CD4-positive, alpha-beta T cell treated with Interleukin-1 beta for 1 hour (primary cell): ENCODE measurements around the gene CELA3A.
A peak's percentile ranks its signal among the peaks of the same experiment; 100 is the strongest.
"Not testable (repeated sequence)": the region's sequence is repeated elsewhere in the genome, so short reads cannot be mapped to it uniquely, and the experiment has no call there.

Source experiments
- DNase-seq, 2 donors: peaks; one replicate each; pipeline ENCODE4 v3.0.0-alpha.2; 2020 to 2022

CELA3A gene, protein sequence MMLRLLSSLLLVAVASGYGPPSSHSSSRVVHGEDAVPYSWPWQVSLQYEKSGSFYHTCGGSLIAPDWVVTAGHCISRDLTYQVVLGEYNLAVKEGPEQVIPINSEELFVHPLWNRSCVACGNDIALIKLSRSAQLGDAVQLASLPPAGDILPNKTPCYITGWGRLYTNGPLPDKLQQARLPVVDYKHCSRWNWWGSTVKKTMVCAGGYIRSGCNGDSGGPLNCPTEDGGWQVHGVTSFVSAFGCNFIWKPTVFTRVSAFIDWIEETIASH

DNA sequence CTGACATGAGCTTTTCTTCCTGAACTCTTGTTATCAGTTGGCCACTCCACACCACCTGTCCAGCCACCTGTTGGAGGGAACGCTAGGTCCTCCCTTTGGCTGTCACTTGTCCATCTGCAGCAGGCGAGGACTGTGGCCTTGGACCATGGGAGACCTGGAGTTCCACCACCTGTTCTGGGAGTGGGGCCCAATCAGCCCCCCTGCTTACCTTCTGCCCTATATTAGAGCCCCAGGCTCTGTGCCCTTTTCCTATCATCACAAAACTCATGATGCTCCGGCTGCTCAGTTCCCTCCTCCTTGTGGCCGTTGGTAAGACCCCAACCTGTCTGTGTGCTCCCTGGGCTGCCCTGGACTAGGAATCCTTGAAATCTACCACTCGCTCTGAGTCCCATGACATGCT, at the start of gene CELA3A:
Gene CELA3A (plus strand): TSS at position 249 of the 400 bp plus-strand sequence. CDS start 18 bp downstream, at position 267.
- DNase-seq: no peak

DNA sequence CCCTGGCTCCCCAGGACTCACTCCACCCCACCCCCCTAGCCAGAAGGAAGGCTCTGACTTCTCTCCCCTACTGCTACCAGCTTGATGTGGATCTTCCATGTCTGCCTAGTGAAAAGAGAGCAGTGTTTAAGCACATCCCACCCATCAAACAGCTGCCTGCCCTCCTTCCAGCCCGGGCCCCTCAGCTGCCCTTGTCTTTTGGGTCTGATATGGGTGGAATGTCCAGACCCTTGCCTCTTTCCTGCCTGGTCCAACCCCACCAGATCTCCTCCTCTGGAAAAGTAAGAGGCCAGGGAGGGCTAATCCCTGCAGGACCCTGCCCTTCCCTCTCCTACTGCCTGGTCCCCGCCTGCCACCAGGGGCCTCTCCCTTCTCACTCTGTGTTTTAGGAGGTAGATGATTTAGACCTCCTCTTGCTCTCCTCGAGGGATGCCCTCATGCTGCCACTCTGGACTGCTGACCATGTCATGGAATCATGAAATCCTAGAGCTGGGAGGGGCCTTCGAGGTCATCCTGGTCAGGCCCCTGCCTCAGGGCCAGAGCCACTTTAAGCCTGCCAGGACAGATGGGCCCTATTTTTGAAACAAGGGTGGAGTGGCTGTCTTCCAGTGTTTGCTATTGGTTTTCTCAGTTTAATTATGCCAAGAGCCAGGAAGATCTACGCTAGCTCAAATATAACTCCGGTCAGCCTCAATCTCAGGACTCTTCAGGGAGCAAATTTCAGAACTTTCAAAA, 48.5 kb upstream of the CELA3A start:
- DNase-seq: no peak

GRCh38 chr1:21955058-21955457, 46.4 kb upstream of the CELA3A start:
- no peak for DNase-seq

- DNase-seq: no peak
Measured at GRCh38 chr1:21955501-21956281, 45.8 kb upstream of the CELA3A start.

- DNase-seq: peak; percentile 72 to 76
Measured at GRCh38 chr1:21956720-21957552, 44.5 kb upstream of the CELA3A start.

GRCh38 chr1:21961337-21961736, 40.1 kb upstream of the CELA3A start:
- no peak for DNase-seq

DNA sequence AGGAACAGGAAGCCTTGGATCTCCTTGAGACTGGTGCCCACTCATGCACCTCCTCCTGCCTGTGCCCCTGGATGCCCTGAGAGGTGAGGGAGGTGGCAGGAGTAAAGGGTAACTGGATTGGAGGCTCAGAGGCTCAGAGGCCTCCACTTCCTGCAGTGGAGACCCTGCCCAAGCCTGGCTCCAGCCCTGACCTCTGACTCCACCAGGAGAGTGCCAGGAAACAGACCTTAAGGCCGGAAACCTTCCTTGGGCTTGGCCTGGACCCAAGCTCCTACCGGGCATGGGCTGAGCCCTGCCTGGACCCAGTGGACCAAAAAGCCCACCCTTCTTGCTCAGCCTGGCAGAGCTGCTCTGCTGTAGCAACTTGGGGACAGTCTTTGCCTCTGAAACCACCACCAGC, 39.7 kb upstream of the CELA3A start:
- DNase-seq: no peak

GRCh38 chr1:21963477-21964217, 37.8 kb upstream of the CELA3A start:
- peak; percentile 74 to 82 for DNase-seq

GRCh38 chr1:21966247-21967000, 35.0 kb upstream of the CELA3A start:
- DNase-seq: no peak

GRCh38 chr1:21967216-21967615, 34.2 kb upstream of the CELA3A start:
- not testable (repeated sequence) for DNase-seq

- not testable (repeated sequence) for DNase-seq
Measured at GRCh38 chr1:21969066-21969465, 32.4 kb upstream of the CELA3A start.

DNA sequence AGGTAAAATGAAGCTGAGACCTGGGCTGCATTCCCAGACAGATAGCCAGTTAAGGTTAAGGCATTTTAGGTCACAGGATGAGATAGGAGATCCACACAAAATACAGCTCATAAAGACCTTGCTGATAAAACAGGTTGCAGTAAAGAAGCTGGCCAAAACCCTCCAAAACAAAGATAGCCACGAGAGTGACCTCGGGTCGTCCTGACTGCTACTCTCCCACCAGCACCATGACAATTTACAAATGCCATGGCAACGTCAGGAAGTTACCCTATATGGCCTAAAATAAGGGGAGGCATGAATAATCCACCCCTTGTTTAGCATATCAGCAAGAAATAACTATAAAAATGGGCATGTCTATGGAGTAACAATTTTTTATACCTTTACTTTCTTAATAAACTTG, 30.9 kb upstream of the CELA3A start:
- not testable (repeated sequence) for DNase-seq

DNA sequence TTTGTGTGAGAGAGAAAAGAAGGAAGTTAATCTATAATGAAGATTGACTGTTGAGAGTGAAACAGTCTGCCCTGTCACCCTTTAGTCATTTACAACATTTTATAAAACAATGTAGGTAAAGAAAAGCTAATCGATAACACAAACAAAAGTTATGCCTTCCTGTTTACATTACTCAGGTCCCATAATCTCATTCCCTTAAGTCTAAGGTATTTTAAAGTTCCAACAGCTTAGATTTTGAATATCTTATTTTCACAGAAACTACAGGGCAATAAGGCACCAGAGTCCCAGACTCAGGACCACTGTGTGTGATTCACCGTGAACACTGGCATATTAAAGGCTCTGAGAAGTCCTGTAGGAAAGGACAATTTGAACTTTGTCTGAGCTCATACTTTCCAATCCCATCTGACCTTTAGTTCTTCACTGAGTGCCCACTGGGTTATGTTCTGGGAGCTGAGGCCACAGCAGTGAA, 28.4 kb upstream of the CELA3A start:
- not testable (repeated sequence) for DNase-seq

DNA sequence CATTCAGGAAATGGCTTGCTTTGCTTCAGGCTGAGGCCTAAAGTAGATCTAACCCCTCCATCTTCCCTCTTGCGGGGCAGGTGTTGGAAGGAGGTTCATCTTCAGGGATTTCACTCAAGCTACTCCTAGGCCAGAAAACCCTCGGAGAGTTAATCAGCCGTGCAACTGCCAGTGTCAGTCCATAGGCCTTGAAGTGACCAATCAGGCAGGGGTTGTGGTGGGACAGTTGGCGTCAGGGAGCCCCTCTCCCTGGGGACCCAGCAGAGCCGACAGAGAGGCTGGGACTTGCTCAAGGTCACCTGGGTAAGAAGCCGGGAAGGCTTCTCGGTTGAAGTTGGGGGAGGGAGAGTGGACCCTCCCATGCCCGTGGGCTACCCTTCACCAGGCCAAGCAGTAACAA, 27.5 kb upstream of the CELA3A start:
- not testable (repeated sequence) for DNase-seq

GRCh38 chr1:21974699-21975098, 26.8 kb upstream of the CELA3A start:
- not testable (repeated sequence) for DNase-seq

- not testable (repeated sequence) for DNase-seq
Measured at GRCh38 chr1:21975296-21975695, 26.2 kb upstream of the CELA3A start.

DNA sequence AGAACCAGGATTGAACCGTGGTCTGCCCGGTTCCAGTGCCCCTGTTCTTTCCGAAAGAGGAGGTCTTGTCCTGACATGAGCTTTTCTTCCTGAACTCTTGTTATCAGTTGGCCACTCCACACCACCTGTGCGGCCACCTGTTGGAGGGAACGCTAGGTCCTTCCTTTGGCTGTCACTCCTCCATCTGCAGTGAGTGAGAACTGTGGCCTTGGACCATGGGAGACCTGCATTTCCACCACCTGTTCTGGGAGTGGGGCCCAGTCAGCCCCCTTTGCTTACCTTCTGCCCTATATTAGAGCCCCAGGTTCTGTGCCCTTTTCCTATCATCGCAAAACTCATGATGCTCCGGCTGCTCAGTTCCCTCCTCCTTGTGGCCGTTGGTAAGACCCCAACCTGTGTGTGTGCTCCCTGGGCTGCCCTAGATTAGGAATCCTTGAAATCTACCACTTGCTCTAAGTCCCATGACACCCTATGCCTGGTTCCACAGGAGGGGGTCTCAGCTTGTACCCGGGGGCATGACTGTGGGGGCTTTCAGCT, 24.7 kb upstream of the CELA3A start, which contains the start of gene CELA3B:
Gene CELA3B (plus strand): TSS at position 320 of the 537 bp plus-strand sequence. CDS start 18 bp downstream, at position 338.
- DNase-seq: not testable (repeated sequence)

DNA sequence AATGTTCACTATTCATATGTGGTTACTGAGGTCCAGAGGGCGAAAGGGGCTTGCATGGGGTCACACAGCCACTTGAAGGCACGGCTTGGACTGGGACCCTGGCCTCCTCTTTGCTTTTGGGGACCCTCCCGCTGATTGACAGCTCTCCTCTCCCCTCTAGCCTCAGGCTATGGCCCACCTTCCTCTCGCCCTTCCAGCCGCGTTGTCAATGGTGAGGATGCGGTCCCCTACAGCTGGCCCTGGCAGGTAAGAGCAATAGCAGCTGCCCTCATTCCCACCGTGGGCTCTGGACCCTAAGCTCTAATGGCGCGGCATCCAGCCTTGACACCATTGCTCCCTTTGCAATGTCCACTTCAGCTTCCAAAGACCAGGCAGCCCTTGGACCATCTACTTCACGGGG, 23.2 kb upstream of the CELA3A start:
- DNase-seq: not testable (repeated sequence)

DNA sequence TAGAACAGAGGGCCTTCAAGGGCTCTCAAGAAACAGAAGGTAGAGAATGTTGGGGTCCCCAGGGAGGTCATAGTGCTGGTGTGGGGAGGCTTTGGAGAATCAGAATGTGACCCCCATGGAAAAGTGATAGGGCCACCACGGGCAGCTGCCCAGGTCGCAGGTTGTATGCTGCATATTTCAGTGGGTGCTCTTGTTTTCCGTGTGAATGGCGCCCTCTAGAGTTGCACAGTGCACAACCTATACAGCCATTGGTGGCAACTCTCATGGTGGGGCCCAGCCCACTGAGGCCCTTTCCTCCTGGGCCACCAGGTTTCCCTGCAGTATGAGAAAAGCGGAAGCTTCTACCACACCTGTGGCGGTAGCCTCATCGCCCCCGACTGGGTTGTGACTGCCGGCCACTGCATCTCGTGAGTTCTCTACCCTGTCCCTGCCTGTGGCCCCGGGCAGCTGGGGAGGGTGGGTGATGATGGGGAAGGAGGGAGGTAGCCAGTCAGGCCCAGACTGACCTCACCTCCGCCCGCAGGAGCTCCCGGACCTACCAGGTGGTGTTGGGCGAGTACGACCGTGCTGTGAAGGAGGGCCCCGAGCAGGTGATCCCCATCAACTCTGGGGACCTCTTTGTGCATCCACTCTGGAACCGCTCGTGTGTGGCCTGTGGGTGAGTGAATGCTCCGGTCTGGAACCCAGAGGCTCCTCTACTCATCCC, 20.8 kb upstream of the CELA3A start:
- not testable (repeated sequence) for DNase-seq

GRCh38 chr1:21981253-21981652, 20.2 kb upstream of the CELA3A start:
- DNase-seq: not testable (repeated sequence)
